ENCODE measurements around the gene TXNDC11. TPM values are rescaled to one million over a fixed set of nuclear protein-coding genes. Genes with fewer than 3 reads are reported as not detected.
A peak's percentile ranks its signal among the peaks of the same experiment; 100 is the strongest.

TXNDC11 gene
- total RNA-seq, 6 experiments from 2014 or later: 38.8 to 49.0 (median 44.4) TPM

DNA sequence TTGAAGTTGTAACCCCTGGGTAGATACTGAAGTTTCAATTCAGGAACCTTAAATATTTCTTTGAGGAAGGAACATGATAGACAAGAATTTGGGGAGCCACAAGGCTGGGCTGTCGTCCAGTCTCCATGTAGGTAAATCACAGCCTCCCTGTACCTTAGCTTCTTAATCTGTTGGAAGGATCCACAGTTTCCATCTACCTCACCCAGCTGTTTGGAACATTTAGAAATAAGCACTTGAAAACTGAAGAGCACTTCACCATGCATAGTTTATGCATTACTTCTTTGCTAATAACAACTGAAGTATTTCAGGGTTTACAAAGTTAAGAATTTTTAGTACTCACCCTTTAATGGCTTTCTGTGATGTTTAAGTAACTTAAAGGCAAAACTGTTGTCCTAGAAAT, 17.2 kb downstream of the TXNDC11 start:
- H3K27ac Mint-ChIP-seq: peak overlapping the region; percentile 45; the same call in 1 of the 2 replicates
- H3K9me3 Mint-ChIP-seq: no peaks in the 10 kb centered on the region
- peaks cover 3% of the 10 kb centered on the region; the same call in 1 of the 2 replicates for H3K27me3 Mint-ChIP-seq (ENCODE audit: insufficient read depth)
- no peak overlapping the region for H3K4me3 Mint-ChIP-seq
- H3K36me3 Mint-ChIP-seq (ENCODE audit: low read depth): peaks cover 34% of the 10 kb centered on the region
- no peak for TF ChIP-seq CTCF (IDR thresholded peaks at IDR 0.05)
- no peak for DNase-seq
- H3K4me1 Mint-ChIP-seq (ENCODE audit: low read depth): peaks cover 12% of the 10 kb centered on the region; the same call in 1 of the 2 replicates

- Mint-ChIP-seq H3K27me3 (ENCODE audit: insufficient read depth) (peaks cover 3% of the 10 kb centered on the region; the same call in 1 of the 2 replicates), H3K9me3 (no peaks in the 10 kb centered on the region), H3K4me1 (ENCODE audit: low read depth) (peaks cover 12% of the 10 kb centered on the region; the same call in 1 of the 2 replicates), H3K4me3 (no peak overlapping the region), H3K27ac (no peak overlapping the region; the same call in 1 of the 2 replicates), H3K36me3 (ENCODE audit: low read depth) (peaks cover 26% of the 10 kb centered on the region)
- DNase-seq: no peak
- TF ChIP-seq CTCF (IDR thresholded peaks at IDR 0.05): no peak
These were observed 20.2 kb downstream of the TXNDC11 start for GRCh38 chr16:11722468-11722808.

DNA sequence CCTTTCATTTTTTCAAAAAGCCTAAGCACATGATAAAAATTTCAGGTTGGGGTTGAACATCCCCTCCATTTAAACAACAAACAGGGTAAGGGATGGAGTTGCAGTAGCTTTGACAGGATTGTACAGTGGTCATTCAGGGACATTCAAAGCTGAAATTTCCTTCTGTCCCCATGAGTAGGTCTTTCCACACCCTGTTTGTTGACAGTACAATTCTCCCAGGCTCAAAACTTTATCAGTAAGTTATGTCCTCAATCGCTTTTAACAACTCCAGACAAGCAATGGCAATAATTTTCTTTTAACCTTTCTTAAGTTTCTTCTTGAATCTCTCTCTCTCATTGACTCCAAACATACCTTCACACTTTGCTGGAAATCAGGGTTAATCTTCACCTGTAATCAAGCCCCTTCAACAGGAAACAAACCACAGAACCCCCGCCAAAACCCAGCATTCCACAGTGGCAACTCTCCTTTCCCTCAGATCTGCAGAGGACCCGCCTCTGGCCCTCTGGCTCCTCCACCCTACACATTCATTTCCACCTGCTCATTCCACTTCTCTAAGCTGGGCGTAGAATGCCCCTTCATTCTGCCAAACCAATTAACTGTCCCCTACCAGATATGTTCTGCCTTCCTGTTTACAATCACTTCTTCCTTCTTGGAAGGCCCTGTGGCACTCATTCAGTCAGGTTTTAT, 20.7 kb downstream of the TXNDC11 start:
- DNase-seq: no peak
- Mint-ChIP-seq H3K27ac (no peak overlapping the region; the same call in 1 of the 2 replicates), H3K4me1 (ENCODE audit: low read depth) (peaks cover 12% of the 10 kb centered on the region; the same call in 1 of the 2 replicates), H3K36me3 (ENCODE audit: low read depth) (peaks cover 26% of the 10 kb centered on the region), H3K9me3 (no peaks in the 10 kb centered on the region), H3K27me3 (ENCODE audit: insufficient read depth) (peaks cover 3% of the 10 kb centered on the region; the same call in 1 of the 2 replicates), H3K4me3 (no peak overlapping the region)
- TF ChIP-seq CTCF (IDR thresholded peaks at IDR 0.05): no peak

DNA sequence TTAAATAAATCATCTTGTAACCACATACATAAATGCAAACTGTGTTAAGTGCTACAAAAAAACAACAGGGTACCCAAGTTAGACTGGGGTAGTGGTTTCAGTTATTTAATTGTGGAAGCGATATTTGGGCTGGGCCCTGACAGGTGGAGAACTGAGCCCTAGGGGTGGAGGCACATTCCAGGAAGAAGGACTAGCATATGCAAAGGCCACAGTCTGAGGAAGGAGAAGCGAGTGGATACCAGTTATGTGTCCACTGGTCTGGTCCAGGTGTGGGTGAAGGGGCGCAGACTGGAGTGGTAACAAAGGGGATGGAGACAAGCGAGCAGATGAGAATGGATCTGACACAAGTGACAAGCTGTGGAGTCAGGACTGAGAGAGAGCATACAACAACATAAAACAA, 22.9 kb downstream of the TXNDC11 start:
- Mint-ChIP-seq H3K27ac (no peak overlapping the region), H3K36me3 (ENCODE audit: low read depth) (peaks cover 20% of the 10 kb centered on the region), H3K4me3 (no peak overlapping the region), H3K27me3 (ENCODE audit: insufficient read depth) (peaks cover 3% of the 10 kb centered on the region; the same call in 1 of the 2 replicates), H3K4me1 (ENCODE audit: low read depth) (peaks cover 13% of the 10 kb centered on the region), H3K9me3 (no peaks in the 10 kb centered on the region)
- no peak for TF ChIP-seq CTCF (IDR thresholded peaks at IDR 0.05)
- DNase-seq: no peak

GRCh38 chr16:11719171-11719570, 23.5 kb downstream of the TXNDC11 start:
- H3K4me1 Mint-ChIP-seq (ENCODE audit: low read depth): peaks cover 13% of the 10 kb centered on the region
- TF ChIP-seq CTCF (IDR thresholded peaks at IDR 0.05): no peak
- peaks cover 23% of the 10 kb centered on the region for H3K36me3 Mint-ChIP-seq (ENCODE audit: low read depth)
- DNase-seq: no peak
- H3K27me3 Mint-ChIP-seq (ENCODE audit: insufficient read depth): peaks cover 3% of the 10 kb centered on the region; the same call in 1 of the 2 replicates
- H3K4me3 Mint-ChIP-seq: no peak overlapping the region
- H3K9me3 Mint-ChIP-seq: no peaks in the 10 kb centered on the region
- H3K27ac Mint-ChIP-seq: no peak overlapping the region
